WTC11 (cell line): ENCODE data around the gene CKAP2L. TPM values are rescaled to one million over a fixed set of nuclear protein-coding genes. Genes with fewer than 3 reads are reported as not detected.

ENCODE experiments used
- ATAC-seq: fragments of 200-7000 bp; cut with Tn5 transposase; 2 replicates; pipeline ENCODE4 v1.10.0; 2021; ENCODE audit warnings: mild to moderate bottlenecking, moderate library complexity
- CTCF ChIA-PET: fragments of 300-600 bp; sonication (Branson Sonifier 250); formaldehyde crosslinking; loops from one replicate; lab custom pipeline; 2021; ENCODE audit warnings: antibody characterized with exemption; lab: Charles Lee
- POLR2A ChIA-PET: fragments of 350-600 bp; sonication (Branson Sonifier 250); formaldehyde crosslinking; loops from one replicate; lab custom pipeline; 2021; ENCODE audit warnings: antibody characterized with exemption; lab: Charles Lee
- DNase-seq: peaks from one replicate; pipeline ENCODE4 v3.0.0; 2021; ENCODE audit warnings: low spot score
- H3K27ac Mint-ChIP-seq: 2 replicates; pipeline ENCODE4 v1.8.0; 2021; ENCODE audit warnings: mixed read lengths
- H3K27me3 Mint-ChIP-seq: 2 replicates; pipeline ENCODE4 v1.8.0; 2021; ENCODE audit warnings: low read depth, mild to moderate bottlenecking, moderate library complexity, mixed read lengths
- H3K36me3 Mint-ChIP-seq: 2 replicates; pipeline ENCODE4 v1.8.0; 2021; ENCODE audit warnings: mixed read lengths
- H3K4me1 Mint-ChIP-seq: 2 replicates; pipeline ENCODE4 v1.8.0; 2022; ENCODE audit warnings: mixed read lengths
- H3K4me3 Mint-ChIP-seq: 2 replicates; pipeline ENCODE4 v1.8.0; 2021; ENCODE audit warnings: mild to moderate bottlenecking, moderate library complexity, mixed read lengths
- H3K9me3 Mint-ChIP-seq: 2 replicates; pipeline ENCODE4 v1.8.0; 2021; ENCODE audit warnings: mixed read lengths
- AR ChIP-seq: fragments of 250-450 bp; sonication (Bioruptor Pico); IDR thresholded peaks from 2 replicates; pipeline ENCODE4 v1.9.0; 2021; ENCODE audit warnings: mild to moderate bottlenecking
- E2F1 ChIP-seq: sonication (generic); formaldehyde crosslinking; IDR thresholded peaks from 2 replicates; pipeline ENCODE4 v1.8.0; 2022; ENCODE audit warnings: mild to moderate bottlenecking, missing genetic modification reagents
- E2F4 ChIP-seq: sonication (generic); formaldehyde crosslinking; IDR thresholded peaks from 2 replicates; pipeline ENCODE4 v1.8.1; 2022; ENCODE audit warnings: low read depth, mild to moderate bottlenecking, moderate library complexity, missing genetic modification reagents, borderline replicate concordance
- NFYB ChIP-seq: sonication (generic); formaldehyde crosslinking; conservative IDR thresholded peaks from 2 replicates; pipeline ENCODE4 v1.8.0; 2022; ENCODE audit warnings: low read depth, missing genetic modification reagents
- NR3C1 ChIP-seq: sonication (generic); formaldehyde crosslinking; conservative IDR thresholded peaks from 2 replicates; pipeline ENCODE4 v1.8.1; 2023; ENCODE audit warnings: low read depth, mild to moderate bottlenecking, missing genetic modification reagents
- RELA ChIP-seq: sonication (generic); formaldehyde crosslinking; IDR thresholded peaks from 2 replicates; pipeline ENCODE4 v1.8.1; 2022; ENCODE audit warnings: missing genetic modification reagents, mild to moderate bottlenecking, borderline replicate concordance
- RORB ChIP-seq: fragments of 250-450 bp; sonication (Bioruptor Pico); IDR thresholded peaks from 2 replicates; pipeline ENCODE4 v1.9.0; 2021; ENCODE audit warnings: mild to moderate bottlenecking
- SP1 ChIP-seq: sonication (generic); formaldehyde crosslinking; conservative IDR thresholded peaks from 2 replicates; pipeline ENCODE4 v1.8.1; 2022; ENCODE audit warnings: missing genetic modification reagents
- TEAD4 ChIP-seq: sonication (generic); formaldehyde crosslinking; IDR thresholded peaks from 2 replicates; pipeline ENCODE4 v1.8.0; 2022; ENCODE audit warnings: mild to moderate bottlenecking, missing genetic modification reagents
- ZBTB21 ChIP-seq: sonication (generic); formaldehyde crosslinking; IDR thresholded peaks from 2 replicates; pipeline ENCODE4 v1.8.1; 2023; ENCODE audit warnings: mild to moderate bottlenecking, missing genetic modification reagents, borderline replicate concordance
- ZNF138 ChIP-seq: sonication (generic); formaldehyde crosslinking; conservative IDR thresholded peaks from 2 replicates; pipeline ENCODE4 v1.8.1; 2022; ENCODE audit warnings: mild to moderate bottlenecking, moderate library complexity, missing genetic modification reagents
- ZNF281 ChIP-seq: sonication (generic); formaldehyde crosslinking; IDR thresholded peaks from 2 replicates; pipeline ENCODE4 v1.8.0; 2023; ENCODE audit warnings: mild to moderate bottlenecking, missing genetic modification reagents
- ZNF425 ChIP-seq: fragments of 250-450 bp; sonication (Bioruptor Pico); conservative IDR thresholded peaks from 2 replicates; pipeline ENCODE4 v1.9.0; 2021; ENCODE audit warnings: mild to moderate bottlenecking
- ZNF512 ChIP-seq: sonication (generic); formaldehyde crosslinking; IDR thresholded peaks from 2 replicates; pipeline ENCODE4 v1.8.1; 2022; ENCODE audit warnings: missing genetic modification reagents, borderline replicate concordance
- ZNF671 ChIP-seq: fragments of 250-450 bp; sonication (Bioruptor Pico); IDR thresholded peaks from 2 replicates; pipeline ENCODE4 v1.8.0; 2021; ENCODE audit warnings: mild to moderate bottlenecking
- total RNA-seq: library from RNA; stranded (reverse); gene quantifications from 3 replicates; pipeline ENCODE4 v1.2.3, GENCODE V29; 2021

Gene CKAP2L
- total RNA-seq, 1 experiment from 2014 or later = 25.6 TPM

- no peak for TF ChIP-seq ZNF281 (CRISPR knock-in tag)
- no peak for TF ChIP-seq E2F1
- TF ChIP-seq SP1 (CRISPR knock-in tag) = no peak
- no peak for TF ChIP-seq ZNF671 (CRISPR knock-in tag)
Observed at GRCh38 chr2:112803691-112804521, 39.5 kb upstream of the CKAP2L start (continued).

GRCh38 chr2:112800881-112801583 lies 36.6 kb upstream of the CKAP2L start:
- DNase-seq (no peak), ATAC-seq (no peak)
- peaks cover 36% of the 10 kb centered on the region for H3K4me1 Mint-ChIP-seq
- H3K27ac Mint-ChIP-seq = no peak overlapping the region
- TF ChIP-seq RORB (CRISPR knock-in tag) (no peak), ZNF138 (CRISPR knock-in tag) (no peak), TEAD4 (CRISPR knock-in tag) (no peak), AR (CRISPR knock-in tag) (no peak), RELA (no peak), ZNF281 (CRISPR knock-in tag) (no peak), ZNF425 (CRISPR knock-in tag) (no peak), E2F1 (no peak), E2F4 (no peak), NR3C1 (CRISPR knock-in tag) (no peak), ZBTB21 (CRISPR knock-in tag) (no peak), ZNF512 (CRISPR knock-in tag) (no peak), NFYB (CRISPR knock-in tag) (no peak)
- peaks cover 3% of the 10 kb centered on the region; the same call in 1 of the 2 replicates for H3K27me3 Mint-ChIP-seq
- H3K36me3 Mint-ChIP-seq = 0 out of 2 replicates have a peak, but pooled peaks cover 3% of the 10 kb centered on the region
- ChIA-PET POLR2A (interaction anchor here (1.1 kb wide), 1 partner anchor 17 kb away, joined by 3 read pairs; no protein-coding TSS in a partner anchor), CTCF (interaction anchor here (1.1 to 1.4 kb wide), 2 partner anchors 84 to 141 kb away, joined by 5 to 6 read pairs; no protein-coding TSS in a partner anchor)
- no peak overlapping the region for H3K4me3 Mint-ChIP-seq
- H3K9me3 Mint-ChIP-seq = peaks cover 11% of the 10 kb centered on the region
